HepG2 (cell line): ENCODE results near the gene CSNK1D. TPM values are rescaled to one million over a fixed set of nuclear protein-coding genes. Genes with fewer than 3 reads are reported as not detected.
A peak's percentile ranks its signal among the peaks of the same experiment; 100 is the strongest.

Experiments used
- FOXA3 ChIP-seq: IDR thresholded peaks from 2 replicates; pipeline ENCODE4 v1.6.1; 2016; ENCODE audit warnings: missing genetic modification reagents, missing compliant biosample characterization
- HIC2 ChIP-seq: sonication (generic); formaldehyde crosslinking; IDR thresholded peaks from 2 replicates; pipeline ENCODE4 v1.9.0; 2022; ENCODE audit warnings: low read depth, missing genetic modification reagents
- JUNB ChIP-seq: sonication (generic); formaldehyde crosslinking; IDR thresholded peaks from 2 replicates; pipeline ENCODE4 v1.8.0; 2022; ENCODE audit warnings: missing genetic modification reagents, mild to moderate bottlenecking, borderline replicate concordance
- KDM5A ChIP-seq: fragments of 200-600 bp; sonication (generic); IDR thresholded peaks from 2 replicates; pipeline ENCODE4 v1.7.0; 2018; ENCODE audit warnings: antibody characterized with exemption, mild to moderate bottlenecking, low read length, borderline replicate concordance
- LRRFIP1 ChIP-seq: sonication (generic); formaldehyde crosslinking; conservative IDR thresholded peaks from 2 replicates; pipeline ENCODE4 v1.4.0; 2020; ENCODE audit warnings: missing genetic modification reagents
- MAFF ChIP-seq: IDR thresholded peaks from 2 replicates; pipeline ENCODE4 v1.6.1; 2011; ENCODE audit warnings: low read depth, low read length, improper control_type of control experiment
- PITX1 ChIP-seq: sonication (generic); formaldehyde crosslinking; IDR thresholded peaks from 2 replicates; pipeline ENCODE4 v1.5.1; 2020; ENCODE audit warnings: mild to moderate bottlenecking, missing genetic modification reagents
- RARA ChIP-seq: IDR thresholded peaks from 2 replicates; pipeline ENCODE4 v1.6.1; 2016; ENCODE audit warnings: missing genetic modification reagents, missing compliant biosample characterization
- SP2 ChIP-seq: sonication (generic); formaldehyde crosslinking; IDR thresholded peaks from 2 replicates; pipeline ENCODE4 v1.5.1; 2020; ENCODE audit warnings: mild to moderate bottlenecking, missing genetic modification reagents
- U2AF1 ChIP-seq: fragments of 200-400 bp; formaldehyde crosslinking; optimal IDR thresholded peaks from 2 replicates; pipeline ENCODE3; 2017; ENCODE audit warnings: mild to moderate bottlenecking, low read depth, low read length
- YY1 ChIP-seq: IDR thresholded peaks from 2 replicates; pipeline ENCODE4 v1.6.1; 2011; ENCODE audit warnings: low read length, low read depth, moderate library complexity, mild to moderate bottlenecking; ENCODE audit not compliant: insufficient read depth, insufficient replicate concordance
- ZNF10 ChIP-seq: sonication (generic); formaldehyde crosslinking; IDR thresholded peaks from 2 replicates; pipeline ENCODE4 v1.4.0; 2020; ENCODE audit warnings: mild to moderate bottlenecking, low read depth, missing genetic modification reagents, borderline replicate concordance
- polyA plus RNA-seq, 8 experiments: library from polyadenylated mRNA; depleted of rRNA in 3 of 8; stranded (reverse) in 7 of 8; unstranded in 1 of 8; fragments of >200 nt; fragmentation: Illumina TruSeq in 4 of 8; extraction: Trizol in 4 of 8; gene quantifications; 2 replicates each; pipeline versions ENCODE4 v1.2.1 to v1.2.3, GENCODE V29; 2011 to 2016; ENCODE audit warnings: low read depth in 4 of 8, missing spikeins in 1 of 8, mixed read lengths in 1 of 8; ENCODE audit not compliant: insufficient read depth in 1 of 8
- total RNA-seq, 5 experiments: library from RNA; depleted of rRNA; stranded (reverse); fragments of >200 nt; fragmentation: Illumina TruSeq; extraction: Trizol; gene quantifications; 2 replicates each; pipeline ENCODE4 v1.2.3, GENCODE V29; 2016; ENCODE audit warnings: low read depth in 1 of 5
- TF ChIP-seq, protein P1 (sequence below): sonication (generic); formaldehyde crosslinking; IDR thresholded peaks from 2 replicates; pipeline ENCODE4 v1.5.0; 2020; ENCODE audit warnings: mild to moderate bottlenecking, missing genetic modification reagents
- TF ChIP-seq, protein P2 (sequence below): sonication (generic); formaldehyde crosslinking; IDR thresholded peaks from 2 replicates; pipeline ENCODE4 v1.4.0; 2020; ENCODE audit warnings: mild to moderate bottlenecking, missing genetic modification reagents
- TF ChIP-seq, protein P3 (sequence below): sonication (generic); formaldehyde crosslinking; IDR thresholded peaks from 2 replicates; pipeline ENCODE4 v1.4.0; 2020; ENCODE audit warnings: missing genetic modification reagents

CSNK1D gene
- total and polyA plus RNA-seq, 2 of the 13 experiments (the other 11 are each of a cell fraction or from before 2014, with no cell fraction given) = 31.5 to 128 TPM

GRCh38 chr17:82302991-82303943 lies 29.8 kb upstream of the CSNK1D start (continued):
- TF ChIP-seq, protein P1, sequence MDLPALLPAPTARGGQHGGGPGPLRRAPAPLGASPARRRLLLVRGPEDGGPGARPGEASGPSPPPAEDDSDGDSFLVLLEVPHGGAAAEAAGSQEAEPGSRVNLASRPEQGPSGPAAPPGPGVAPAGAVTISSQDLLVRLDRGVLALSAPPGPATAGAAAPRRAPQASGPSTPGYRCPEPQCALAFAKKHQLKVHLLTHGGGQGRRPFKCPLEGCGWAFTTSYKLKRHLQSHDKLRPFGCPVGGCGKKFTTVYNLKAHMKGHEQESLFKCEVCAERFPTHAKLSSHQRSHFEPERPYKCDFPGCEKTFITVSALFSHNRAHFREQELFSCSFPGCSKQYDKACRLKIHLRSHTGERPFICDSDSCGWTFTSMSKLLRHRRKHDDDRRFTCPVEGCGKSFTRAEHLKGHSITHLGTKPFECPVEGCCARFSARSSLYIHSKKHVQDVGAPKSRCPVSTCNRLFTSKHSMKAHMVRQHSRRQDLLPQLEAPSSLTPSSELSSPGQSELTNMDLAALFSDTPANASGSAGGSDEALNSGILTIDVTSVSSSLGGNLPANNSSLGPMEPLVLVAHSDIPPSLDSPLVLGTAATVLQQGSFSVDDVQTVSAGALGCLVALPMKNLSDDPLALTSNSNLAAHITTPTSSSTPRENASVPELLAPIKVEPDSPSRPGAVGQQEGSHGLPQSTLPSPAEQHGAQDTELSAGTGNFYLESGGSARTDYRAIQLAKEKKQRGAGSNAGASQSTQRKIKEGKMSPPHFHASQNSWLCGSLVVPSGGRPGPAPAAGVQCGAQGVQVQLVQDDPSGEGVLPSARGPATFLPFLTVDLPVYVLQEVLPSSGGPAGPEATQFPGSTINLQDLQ (CRISPR knock-in tag) = 0 out of 2 replicates have a peak, but pooled peaks have one; percentile 20
- no peak for TF ChIP-seq ZNF10
- TF ChIP-seq RARA (CRISPR knock-in tag) = peak; percentile 85
- TF ChIP-seq JUNB = no peak
- no peak for TF ChIP-seq YY1
- TF ChIP-seq, protein P2, sequence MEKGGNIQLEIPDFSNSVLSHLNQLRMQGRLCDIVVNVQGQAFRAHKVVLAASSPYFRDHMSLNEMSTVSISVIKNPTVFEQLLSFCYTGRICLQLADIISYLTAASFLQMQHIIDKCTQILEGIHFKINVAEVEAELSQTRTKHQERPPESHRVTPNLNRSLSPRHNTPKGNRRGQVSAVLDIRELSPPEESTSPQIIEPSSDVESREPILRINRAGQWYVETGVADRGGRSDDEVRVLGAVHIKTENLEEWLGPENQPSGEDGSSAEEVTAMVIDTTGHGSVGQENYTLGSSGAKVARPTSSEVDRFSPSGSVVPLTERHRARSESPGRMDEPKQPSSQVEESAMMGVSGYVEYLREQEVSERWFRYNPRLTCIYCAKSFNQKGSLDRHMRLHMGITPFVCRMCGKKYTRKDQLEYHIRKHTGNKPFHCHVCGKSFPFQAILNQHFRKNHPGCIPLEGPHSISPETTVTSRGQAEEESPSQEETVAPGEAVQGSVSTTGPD = no peak
- no peak for TF ChIP-seq KDM5A
- TF ChIP-seq FOXA3 (CRISPR knock-in tag) = peak; percentile 33; the same call in 1 of the 2 replicates
- no peak for TF ChIP-seq LRRFIP1
- peak; percentile 60; the same call in 1 of the 2 replicates for TF ChIP-seq PITX1 (CRISPR knock-in tag)
- TF ChIP-seq U2AF1 = no peak
- TF ChIP-seq HIC2 (CRISPR knock-in tag) = peak; percentile 75; the same call in 1 of the 2 replicates
- TF ChIP-seq MAFF = no peak
- TF ChIP-seq, protein P3, sequence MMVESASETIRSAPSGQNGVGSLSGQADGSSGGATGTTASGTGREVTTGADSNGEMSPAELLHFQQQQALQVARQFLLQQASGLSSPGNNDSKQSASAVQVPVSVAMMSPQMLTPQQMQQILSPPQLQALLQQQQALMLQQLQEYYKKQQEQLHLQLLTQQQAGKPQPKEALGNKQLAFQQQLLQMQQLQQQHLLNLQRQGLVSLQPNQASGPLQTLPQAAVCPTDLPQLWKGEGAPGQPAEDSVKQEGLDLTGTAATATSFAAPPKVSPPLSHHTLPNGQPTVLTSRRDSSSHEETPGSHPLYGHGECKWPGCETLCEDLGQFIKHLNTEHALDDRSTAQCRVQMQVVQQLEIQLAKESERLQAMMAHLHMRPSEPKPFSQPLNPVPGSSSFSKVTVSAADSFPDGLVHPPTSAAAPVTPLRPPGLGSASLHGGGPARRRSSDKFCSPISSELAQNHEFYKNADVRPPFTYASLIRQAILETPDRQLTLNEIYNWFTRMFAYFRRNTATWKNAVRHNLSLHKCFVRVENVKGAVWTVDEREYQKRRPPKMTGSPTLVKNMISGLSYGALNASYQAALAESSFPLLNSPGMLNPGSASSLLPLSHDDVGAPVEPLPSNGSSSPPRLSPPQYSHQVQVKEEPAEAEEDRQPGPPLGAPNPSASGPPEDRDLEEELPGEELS (CRISPR knock-in tag) = peak; percentile 47; the same call in 1 of the 2 replicates
- TF ChIP-seq SP2 (CRISPR knock-in tag) = peak; percentile 51; the same call in 1 of the 2 replicates
